Measurements from ENCODE around the gene ZNF292. TPM values are rescaled to one million over a fixed set of nuclear protein-coding genes. Genes with fewer than 3 reads are reported as not detected.

The ZNF292 gene
- total RNA-seq, 4 donors from 2014 or later: 62.5 to 74.7 (median 69.3) TPM

DNA sequence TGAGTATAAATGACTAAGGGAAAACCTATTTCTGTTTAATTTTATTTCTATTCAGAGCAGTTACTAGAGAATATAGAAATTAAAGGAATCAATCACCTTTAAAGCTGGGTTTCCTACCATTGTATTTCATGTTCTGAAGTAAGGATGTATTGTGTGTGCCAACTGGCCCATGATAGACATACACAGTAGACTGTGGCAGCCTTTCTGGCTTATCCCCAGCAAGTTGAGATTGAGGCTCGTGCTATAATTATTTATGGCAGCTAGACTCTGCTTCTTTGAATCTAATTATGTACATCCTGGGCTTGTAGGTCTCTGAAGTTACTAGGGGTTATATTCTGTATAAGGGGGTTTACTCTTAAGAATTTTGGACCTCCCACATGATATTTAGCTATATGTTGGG is 44.4 kb downstream of the ZNF292 start:
- DNase-seq: no peak
- H3K27me3 ChIP-seq: no peaks in the 10 kb centered on the region
- no peaks in the 10 kb centered on the region for H3K36me3 ChIP-seq
- H3K4me1 ChIP-seq: no peaks in the 10 kb centered on the region
- H3K27ac ChIP-seq: no peak overlapping the region
- no peaks in the 10 kb centered on the region for H3K9me3 ChIP-seq
- no peak for TF ChIP-seq POLR2A (IDR thresholded peaks at IDR 0.05)
- TF ChIP-seq CTCF (IDR thresholded peaks at IDR 0.05): no peak
- H3K4me3 ChIP-seq: no peak overlapping the region

- no peak for TF ChIP-seq CTCF (IDR thresholded peaks at IDR 0.05)
- TF ChIP-seq POLR2A (IDR thresholded peaks at IDR 0.05): no peak
- Histone ChIP-seq H3K36me3 (no peaks in the 10 kb centered on the region), H3K4me1 (no peaks in the 10 kb centered on the region), H3K27ac (no peak overlapping the region), H3K4me3 (no peak overlapping the region), H3K9me3 (no peaks in the 10 kb centered on the region), H3K27me3 (no peaks in the 10 kb centered on the region)
- no peak for DNase-seq
Observed at GRCh38 chr6:87200469-87201175, 45.3 kb downstream of the ZNF292 start.

DNA sequence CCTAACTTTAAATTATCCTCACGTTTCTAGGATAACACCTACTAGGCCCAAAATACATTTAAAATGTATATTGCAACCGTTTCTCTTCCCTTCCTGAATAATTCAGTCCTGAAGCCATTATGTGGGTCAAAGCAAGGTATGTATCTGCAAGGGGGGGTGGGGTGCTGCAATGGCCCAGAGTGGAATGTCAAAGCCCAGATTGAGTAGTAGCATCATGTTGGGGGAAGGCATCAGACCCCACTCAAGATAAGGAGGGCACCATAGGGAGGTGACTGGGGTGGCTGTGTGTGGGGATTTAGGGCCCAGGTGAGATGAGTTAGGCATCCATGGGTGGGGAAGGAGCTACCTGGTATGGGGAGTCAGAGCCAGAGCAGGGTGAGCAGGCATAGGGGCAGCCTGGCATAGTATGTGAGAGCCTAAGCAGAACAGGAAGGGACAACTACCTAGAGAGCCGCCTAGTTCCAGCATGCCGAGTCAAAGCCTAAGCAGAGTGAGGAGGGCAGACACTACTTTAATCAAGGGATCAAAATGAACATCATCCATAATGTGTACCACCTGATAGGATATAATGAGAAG is 48.2 kb downstream of the ZNF292 start:
- Histone ChIP-seq H3K27me3 (no peaks in the 10 kb centered on the region), H3K4me3 (no peak overlapping the region), H3K4me1 (no peaks in the 10 kb centered on the region), H3K27ac (no peak overlapping the region), H3K9me3 (no peaks in the 10 kb centered on the region), H3K36me3 (no peaks in the 10 kb centered on the region)
- no peak for DNase-seq
- TF ChIP-seq POLR2A (IDR thresholded peaks at IDR 0.05) (no peak), CTCF (IDR thresholded peaks at IDR 0.05) (no peak)

- no peak for DNase-seq
- Histone ChIP-seq H3K9me3 (no peaks in the 10 kb centered on the region), H3K27me3 (no peaks in the 10 kb centered on the region), H3K4me3 (no peak overlapping the region), H3K27ac (no peak overlapping the region), H3K4me1 (peaks cover 0 to 5% (median 0%) of the 10 kb centered on the region in 4 donors), H3K36me3 (no peaks in the 10 kb centered on the region)
- no peak for TF ChIP-seq POLR2A (IDR thresholded peaks at IDR 0.05)
- TF ChIP-seq CTCF (IDR thresholded peaks at IDR 0.05): no peak
Observed at GRCh38 chr6:87209812-87210211, 54.4 kb downstream of the ZNF292 start.

DNA sequence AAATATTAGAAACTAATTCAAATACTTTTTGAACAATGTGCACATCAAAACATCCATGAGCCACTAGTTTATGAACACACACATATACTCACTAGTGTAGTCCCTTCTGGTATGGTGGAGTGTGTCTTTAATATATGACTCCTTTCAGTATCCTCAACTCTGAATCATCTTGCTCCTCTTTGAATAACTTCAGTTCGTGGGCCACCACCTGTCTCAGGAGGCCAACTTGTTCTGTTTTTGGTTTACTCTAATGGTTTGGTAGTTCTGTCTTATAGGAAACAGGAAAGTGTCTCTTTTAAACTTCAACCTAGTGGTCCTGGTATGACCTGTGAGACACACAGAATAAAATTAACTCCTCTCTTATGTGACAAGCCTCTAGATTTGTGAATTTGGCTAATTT is 55.6 kb downstream of the ZNF292 start:
- Histone ChIP-seq H3K4me1 (peaks cover 0 to 5% (median 0%) of the 10 kb centered on the region in 4 donors), H3K4me3 (no peak overlapping the region), H3K27ac (no peak overlapping the region), H3K9me3 (no peaks in the 10 kb centered on the region), H3K27me3 (no peaks in the 10 kb centered on the region), H3K36me3 (no peaks in the 10 kb centered on the region)
- no peak for DNase-seq
- no peak for TF ChIP-seq POLR2A (IDR thresholded peaks at IDR 0.05)
- no peak for TF ChIP-seq CTCF (IDR thresholded peaks at IDR 0.05)

Measured in Peyer's patch (tissue), 4 donors.